NCI-H2107 treated with DMSO at 0.1 percent for 48 hours (cell line): ENCODE results near the gene MMAB.

ENCODE experiments used
- DNase-seq: peaks from one replicate; lab custom pipeline; 2025; ENCODE audit not compliant: unreplicated experiment; lab: John Stamatoyannopoulos, UW

Gene MMAB

DNA sequence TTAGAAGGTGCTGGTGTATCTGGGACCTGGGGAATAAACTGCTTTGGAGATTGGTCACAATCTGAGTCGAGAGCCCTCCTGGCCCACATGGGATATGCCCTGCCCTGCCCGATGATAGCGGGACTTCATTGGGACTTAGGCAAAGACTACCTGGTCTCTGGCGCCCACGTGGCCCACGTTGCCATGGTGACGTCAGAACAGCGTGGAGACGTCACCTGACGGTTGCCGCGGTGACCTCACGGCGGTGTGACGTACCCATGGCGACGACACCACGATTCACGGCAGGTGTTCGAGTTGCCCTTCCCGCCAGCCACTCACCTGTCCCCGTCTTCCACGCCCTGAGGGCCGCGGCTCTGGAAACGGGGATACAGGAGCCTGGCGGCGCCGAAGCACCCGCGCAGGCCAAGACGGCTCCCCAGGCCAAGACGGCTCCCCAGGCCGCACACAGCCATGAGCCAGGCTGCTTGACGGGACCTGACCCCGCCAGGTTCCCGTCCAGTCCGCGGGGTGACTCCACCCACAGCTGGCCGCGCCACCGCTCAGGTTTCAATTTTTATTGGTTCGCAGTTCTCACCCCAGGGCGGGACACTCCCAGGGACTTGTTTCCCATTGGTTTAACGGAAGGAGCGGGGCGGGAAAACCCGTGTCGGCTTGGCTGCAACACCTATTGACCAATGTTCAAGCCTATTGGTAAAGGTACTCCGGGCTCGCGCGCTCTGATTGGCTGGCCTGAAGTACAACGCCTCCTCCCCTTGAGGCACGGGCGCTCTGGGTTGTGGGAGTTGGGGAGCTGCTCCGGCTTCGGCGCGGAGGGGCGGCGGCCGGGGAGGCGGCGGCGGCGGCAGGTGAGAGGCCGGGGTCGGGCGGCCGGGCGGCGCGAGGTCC lies at the start of gene MMAB, which contains the start of gene MVK:
MMAB (minus strand) TSS at position 476 of the 885 bp plus-strand sequence; CDS start at position 452, 24 bp downstream.
MVK (plus strand) TSS at position 766 of the 885 bp plus-strand sequence. CDS start 1,029 bp downstream, outside the sequence.
- DNase-seq = peak; percentile 99

DNA sequence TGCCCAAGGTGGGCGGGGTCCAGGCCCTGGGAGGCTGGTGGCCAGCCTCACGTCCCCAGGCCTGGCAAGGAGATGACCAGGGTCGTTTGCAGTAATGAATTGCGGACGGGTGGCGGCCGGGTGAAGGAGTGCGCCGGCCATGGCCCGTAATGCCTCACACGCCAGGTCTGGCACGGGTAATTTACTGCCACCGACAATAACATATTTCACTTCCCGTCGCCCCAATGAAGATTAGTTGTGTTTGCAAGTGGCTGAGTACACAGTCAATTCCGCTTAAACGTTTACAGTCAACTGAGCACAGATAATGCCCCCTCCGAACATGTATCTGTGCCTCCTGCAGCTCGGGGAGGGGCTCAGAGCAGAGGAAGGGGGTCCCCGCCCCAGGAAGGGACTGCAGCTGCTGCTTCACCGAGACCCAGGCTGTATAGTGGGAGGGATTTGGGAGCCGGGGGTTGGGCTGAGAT lies 48.6 kb upstream of the MMAB start:
- DNase-seq = peak; percentile 77

DNA sequence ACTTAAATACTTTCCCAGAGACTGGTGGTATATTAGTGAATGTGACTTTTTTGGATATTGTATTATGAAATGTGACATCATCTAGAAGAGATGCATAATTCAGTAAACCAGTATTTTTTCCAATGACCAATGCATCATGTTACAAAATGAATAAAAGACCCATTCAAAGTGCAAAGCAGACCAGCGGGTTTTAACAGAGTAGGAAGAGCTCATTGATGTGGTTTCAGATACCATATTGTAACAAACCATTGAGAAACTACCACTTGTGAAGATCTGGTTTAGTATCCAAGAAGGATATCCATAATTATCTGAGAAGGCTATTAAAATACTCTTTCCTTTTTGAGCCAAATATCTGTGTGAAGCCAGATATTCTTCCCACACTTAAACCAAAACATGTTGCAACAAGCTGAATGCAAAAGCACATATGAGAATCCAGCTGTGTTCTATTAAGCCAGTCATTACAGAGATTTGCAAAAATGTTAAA lies 47.9 kb upstream of the MMAB start:
- DNase-seq = peak; percentile 28

DNA sequence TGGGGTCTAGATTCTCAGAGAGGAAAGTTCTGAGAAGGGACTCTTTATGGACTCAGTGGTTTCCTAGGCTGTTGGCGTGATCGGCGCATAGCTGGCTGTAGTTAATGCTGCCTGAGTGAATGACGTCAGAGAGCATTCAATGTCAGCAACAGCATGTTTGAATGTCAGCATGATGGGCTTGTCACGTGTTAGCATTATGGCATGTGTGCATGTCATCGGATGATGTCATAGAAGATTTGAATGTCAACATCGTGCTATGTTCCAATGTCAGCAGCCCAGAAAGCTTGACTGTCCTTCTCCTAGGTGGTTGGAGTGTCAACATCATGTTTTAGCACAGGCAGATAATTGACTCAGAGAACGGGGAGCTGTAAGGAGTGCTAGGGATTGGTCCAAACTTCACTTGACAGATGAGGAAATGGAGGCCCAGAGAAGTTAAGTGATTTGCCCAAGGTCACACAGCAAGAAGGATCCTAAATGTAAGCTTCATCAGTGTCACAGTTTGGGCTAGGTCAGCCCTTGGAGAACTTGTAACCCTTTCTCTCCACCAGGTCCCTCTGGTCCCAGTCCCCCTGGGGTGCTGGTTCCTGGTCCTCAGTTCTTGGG lies 45.8 kb upstream of the MMAB start:
- DNase-seq = no peak

DNA sequence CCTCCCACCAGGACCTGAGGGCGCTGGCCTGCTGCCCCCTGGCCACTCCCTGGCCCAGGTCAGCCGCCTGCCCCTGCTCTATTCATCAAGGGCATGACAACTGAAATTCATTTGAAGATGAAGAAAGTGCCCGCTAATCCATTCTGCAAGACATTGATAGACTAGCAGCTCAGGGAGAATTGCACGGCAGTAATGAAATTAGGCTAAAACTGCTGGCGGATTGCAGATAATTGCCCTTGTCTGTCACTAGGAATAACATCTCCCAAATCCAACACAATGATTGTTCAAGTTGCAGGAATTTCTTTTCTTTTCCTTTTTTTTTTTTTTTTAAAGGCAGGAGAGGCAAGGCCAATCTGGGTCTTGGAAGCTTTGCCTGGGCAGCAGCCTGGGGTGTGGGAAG lies 44.8 kb upstream of the MMAB start:
- DNase-seq = no peak

DNA sequence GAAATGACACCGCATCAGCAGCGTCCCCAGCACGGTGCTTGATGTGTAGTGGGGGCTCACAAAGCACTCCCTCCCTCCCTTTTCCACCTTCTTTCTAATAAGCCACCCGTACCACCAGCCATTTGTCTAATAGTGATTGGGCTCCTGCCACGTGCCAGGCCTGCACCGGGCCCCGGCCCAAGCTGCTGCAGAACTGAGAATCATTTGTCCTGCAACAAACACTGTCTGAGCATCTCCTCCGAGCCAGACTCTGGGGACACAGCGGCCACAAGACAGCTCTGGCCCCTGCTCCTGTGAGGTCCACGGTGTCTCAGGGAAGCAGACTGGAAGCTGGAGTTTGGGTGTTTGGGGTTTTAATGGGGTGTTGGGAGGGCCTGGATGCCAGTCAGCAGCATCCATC lies 44.2 kb upstream of the MMAB start:
- no peak for DNase-seq

DNA sequence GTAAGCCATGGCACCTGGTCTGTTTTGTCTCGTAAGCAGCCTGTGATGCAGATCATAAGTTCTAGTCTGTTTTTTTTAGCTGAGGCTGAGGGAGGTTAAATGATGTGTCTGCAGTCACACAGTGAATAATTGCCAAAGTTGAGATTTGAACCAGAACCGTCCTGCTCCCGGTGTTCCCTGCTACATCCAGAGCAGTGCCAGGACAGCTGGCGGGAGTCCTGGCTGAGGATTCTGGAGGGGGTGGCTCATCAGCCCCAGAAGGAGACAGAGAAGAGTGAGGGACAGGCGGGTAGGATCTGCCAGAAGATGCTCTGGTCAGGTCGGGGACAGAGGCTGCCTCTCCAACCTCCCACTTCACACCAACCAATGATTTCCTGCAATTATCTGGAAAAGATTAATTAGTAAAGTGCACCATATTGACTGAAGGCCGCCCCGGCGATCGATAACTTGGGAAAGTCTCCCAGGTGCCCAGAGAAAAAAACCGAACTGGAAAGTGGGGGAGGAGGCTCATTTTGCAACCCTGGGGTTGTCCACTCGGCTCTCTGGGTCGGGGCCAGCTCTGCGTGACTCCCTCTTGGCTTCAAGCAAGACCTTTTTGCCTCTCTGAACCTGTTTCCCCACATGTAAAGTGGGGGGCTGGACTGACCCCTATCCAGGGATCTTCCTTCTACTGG lies 42.4 kb upstream of the MMAB start:
- DNase-seq = no peak

DNA sequence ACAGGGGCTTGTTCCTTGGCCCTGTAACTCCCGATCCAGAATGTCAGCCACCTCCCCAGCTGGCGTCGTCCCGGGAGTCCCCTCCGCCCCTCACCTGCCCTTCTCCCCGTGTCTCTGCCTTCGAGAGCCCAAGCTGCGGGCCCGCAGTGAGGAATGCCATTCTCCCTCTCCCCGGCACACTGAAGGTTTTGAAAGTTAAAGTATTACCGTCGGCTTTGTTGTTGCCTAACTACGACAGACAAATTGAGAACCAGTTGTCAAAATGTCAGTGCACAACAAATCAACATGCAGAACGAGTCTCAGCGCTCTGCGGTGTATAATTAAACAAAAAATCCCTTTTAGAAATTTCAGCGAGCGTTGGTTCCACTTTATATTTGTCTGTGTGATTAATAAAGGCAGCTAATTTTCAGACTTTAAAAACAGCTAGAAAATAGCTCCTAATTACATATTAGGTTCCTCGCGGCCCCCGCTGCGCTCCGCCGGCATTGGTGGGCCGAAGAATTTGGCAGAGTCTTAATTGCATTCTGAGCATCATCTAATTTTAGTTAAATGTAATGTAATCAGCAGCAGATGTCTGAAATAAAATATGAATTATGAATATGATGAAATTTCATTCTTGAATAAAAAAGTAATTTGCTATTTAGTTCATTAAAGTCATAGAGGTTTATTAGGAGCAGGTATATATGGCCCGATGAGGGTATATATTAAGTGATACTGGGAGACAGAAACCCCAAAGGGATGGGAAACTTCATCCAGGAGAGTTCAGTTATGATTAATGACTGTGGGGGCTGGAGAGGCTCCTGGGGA lies 40.5 kb upstream of the MMAB start:
- no peak for DNase-seq

DNA sequence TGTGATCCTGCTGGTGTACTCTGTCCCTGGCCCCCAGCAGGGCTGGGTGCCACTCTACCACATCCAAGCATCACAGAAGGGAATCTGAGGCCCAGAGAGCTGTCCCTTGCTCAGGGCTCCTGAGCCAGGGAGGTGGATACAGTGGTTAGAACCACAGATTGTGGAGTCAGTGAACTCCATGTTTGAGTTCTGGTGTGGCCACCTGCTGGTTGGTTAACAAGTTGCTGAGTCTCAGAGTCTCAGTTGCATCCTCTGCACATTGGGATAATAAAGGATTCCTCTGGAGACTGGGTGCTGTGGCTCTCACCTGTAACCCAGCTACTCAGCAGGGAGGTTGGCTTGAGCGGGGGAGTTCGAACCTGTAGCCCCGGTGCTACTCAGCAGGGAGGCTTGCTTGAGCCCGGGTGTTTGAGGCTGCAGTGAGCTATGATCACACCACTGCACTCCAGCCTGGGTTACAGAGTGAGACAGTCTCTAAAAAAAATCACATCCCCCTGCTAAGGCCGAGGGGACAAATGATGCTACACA lies 39.7 kb upstream of the MMAB start:
- DNase-seq = no peak

DNA sequence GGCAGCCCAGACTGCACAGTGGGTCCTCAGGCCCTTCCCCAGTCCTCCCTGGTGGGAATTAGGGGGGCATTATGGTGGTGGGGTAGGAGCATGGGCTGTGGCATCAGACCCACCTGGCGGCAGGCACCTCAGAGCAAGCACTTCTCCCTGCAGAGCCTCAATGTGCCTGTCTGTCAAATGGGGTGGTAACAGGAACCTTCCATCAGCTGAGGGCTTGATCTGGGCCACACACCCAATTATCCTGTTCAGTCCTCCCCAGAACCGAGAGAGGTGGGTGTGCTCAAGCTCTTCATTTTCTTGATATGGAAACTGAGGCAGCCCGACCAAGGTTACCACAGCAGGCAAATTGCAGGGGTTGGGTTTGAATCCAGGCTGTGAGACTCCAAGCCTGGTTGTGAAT lies 38.7 kb upstream of the MMAB start:
- no peak for DNase-seq

DNA sequence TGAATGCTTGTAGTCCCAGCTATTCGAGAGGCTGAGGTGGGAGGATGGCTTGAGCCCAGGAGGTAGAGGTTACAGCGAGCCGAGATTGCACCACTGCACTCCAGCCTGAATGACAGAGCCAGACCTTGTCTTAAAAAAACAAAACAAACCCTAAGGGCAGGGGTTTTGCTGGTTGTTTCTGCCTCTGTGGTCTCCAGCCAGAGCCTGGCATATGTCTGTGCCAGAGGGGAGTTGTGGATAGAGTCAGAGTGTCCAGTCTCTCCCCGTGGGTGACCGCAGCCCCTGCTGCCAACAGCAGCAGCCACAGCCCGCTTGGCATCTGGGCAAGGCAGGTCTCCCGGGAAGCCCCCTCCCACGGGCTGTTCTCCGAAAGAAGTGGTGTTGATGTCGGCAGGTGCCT lies 37.9 kb upstream of the MMAB start:
- no peak for DNase-seq

DNA sequence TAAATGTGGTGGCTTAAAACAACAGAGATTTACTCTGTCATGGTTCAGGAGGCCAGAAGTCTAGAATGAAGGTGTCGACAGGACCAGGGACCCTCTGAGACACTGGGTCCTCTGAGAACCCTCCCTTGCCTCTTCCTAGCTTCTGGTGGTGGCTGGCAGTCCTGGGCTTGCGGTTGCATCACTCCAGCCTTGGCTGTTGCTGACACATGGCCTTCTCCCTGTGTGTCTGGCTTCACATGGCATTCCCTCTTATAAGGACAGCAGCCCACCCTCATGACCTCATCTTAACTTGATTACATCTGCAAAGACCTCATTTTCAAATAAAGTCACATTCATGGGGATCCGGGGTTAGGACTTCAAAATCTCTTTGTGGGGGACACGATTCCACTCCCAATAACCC lies 37.2 kb upstream of the MMAB start:
- DNase-seq = no peak

DNA sequence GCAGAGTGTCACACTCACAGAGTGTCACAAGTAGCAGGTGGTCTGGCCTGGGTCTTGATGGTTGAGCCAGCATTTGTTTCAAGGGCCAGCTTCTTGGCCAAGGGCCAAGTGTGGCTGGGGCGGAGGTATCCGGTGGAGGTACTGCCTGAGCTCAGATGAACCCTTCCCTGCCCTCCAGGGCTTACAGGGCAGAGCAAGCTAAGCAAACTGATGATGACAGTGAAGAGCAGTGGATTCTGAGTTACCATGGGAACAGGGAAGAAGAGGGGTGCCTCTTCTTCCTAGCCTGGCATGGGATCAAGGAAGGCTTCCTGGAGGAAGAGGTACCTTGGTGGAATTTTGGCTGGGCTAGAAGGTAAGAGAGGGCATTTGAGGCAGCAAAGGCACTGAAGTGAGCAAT lies 36.0 kb upstream of the MMAB start:
- DNase-seq = no peak

DNA sequence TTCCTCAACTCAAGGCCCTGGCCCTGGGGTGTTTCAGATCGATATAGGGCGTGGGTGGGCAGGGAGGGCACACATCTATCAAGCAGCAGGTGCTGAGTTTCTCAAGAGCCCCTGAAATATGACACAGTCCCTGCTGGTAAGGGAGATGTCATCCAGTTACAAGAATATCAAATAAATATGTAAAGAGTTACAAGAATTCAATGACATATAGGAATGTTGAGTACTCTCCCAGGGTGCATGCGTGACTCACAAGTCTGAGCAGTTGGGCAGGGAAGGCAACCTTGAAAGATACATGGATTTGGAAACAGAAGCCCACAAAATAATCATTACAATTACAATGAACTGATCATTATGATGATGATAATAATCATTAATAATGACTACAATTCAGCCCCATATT lies 35.5 kb upstream of the MMAB start:
- DNase-seq = no peak

DNA sequence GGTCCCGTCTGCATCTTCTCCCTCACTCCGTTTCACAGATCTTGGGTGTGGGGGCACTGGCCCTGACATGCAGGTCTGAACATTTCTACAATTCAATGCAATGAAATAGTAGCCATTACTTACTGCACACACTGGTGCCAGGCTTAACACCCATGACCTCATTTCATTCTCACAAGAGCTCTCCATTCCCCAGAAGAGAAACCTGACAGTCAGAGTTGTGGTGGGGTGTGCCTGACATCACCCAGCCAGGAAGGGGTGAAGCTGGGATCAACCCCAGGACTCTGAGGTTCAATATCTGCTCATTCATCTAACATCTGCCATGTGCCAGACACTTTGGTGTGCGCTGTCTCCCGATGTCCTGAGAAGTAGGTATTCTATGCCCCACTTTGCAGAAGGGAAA lies 35.0 kb upstream of the MMAB start:
- no peak for DNase-seq

DNA sequence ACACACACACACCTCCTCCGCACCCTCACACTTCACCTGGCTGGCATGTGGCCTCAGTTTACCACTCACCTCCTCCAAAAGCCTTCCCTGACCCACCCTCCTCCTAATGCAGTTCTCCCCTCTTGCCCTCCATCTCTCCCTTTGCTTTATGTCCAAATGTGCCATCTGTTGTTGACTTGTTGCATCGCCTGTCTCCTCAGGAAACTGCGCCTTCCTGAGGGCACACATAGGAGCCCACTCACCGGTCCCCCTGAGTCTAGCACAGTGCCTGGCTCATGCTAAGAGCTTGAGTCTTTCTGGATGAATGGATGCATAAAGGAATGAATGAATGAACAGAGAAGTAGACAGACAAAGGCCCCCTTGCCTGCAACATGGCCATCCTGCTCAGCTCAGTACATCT lies 34.3 kb upstream of the MMAB start:
- no peak for DNase-seq

DNA sequence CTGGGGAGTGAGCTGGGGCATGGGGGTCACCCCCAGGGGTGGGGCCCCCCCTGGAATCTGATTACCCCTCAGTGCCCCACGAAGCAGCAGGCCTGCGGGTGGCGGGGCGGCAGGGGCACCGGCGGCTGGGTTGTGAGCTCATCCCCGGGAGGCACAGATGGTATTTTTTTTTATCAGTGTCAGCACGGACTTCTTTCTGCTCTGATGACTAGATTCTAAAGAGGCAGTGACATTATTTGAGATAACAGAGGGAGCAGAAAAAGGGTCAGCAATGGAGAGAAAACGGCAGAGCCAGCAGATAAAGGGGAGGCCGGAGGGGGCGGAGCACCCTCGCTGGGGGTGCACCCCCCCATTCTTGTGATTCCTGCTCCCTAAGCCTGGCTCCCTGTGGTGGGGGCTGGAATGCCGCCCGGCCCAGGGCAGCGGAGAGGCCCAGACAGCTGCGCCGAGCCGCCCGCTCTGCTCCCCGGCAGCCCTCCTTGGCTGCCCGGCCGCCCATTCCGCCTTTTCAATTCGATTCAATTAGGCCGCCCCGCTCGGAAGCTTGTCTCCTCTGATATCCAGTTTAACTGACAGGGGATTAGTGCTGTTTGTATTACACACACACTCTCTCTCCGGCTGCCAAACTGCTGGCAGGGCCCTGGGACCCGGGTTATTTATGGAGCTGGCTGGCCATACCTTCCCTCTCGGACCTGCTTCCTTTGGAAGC lies 33.2 kb upstream of the MMAB start:
- no peak for DNase-seq

DNA sequence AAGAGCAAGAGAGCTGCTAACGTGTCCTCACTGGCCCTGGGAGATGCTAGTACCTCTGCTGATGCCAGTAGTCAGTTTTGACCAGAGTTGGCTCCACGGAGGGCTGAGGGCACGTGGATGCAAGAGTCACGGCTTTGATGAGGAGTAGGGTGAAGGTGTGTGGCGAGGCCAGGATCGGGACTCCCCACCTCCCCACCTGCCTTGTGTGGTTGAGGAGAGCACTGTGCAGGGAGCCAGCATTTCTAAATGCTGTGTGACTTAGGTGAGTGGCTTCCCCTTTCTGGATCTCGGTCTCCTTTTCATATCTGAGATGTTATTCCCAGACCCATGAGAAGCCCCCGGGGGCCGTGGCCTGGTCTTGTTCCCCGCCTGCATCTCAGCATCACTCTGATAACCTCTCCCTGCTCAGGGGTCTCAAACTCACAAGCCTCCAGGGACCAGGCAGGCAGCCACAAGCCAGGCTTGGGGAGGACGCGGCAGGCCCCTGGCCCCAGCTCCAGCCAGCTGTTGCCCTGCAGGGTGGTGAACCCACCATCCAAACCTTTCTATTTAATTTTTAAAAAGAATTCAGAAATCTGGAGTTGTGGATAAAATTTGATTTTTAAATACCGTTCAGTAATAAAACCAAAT lies 32.4 kb upstream of the MMAB start:
- DNase-seq = no peak

DNA sequence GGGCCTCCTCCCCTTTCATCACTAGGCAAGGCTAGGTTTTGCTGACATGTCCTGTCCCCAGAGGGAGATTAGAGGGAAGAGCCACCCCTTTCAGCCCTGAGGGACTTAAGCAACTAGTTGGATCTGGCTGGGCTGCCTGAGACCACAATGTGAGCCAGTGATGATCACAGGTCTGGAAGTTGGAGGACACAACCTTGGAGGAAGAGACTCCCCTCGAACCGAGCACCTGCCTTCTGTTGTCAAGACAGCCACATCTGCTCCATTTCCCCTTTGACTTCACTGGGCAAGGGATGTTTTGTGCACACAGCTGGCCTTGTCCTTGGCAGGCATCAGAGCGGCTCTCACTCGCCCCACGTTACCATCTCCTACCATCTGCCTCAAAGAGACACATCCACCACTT lies 31.7 kb upstream of the MMAB start:
- DNase-seq = no peak
